ENCODE results near the gene DNAJC27. TPM values are rescaled to one million over a fixed set of nuclear protein-coding genes. Genes with fewer than 3 reads are reported as not detected.

DNAJC27 gene
- total RNA-seq, 2 donors from 2014 or later, result 6.2 to 6.5 TPM

GRCh38 chr2:24912523-24912922, 59.2 kb downstream of the DNAJC27 start:
- H3K27me3 Mint-ChIP-seq (ENCODE audit: insufficient read depth), result no peaks in the 10 kb centered on the region
- no peak for TF ChIP-seq CTCF (conservative IDR thresholded peaks at IDR 0.05)
- no peaks in the 10 kb centered on the region for H3K4me1 ChIP-seq (ENCODE audit: control insufficient read depth, insufficient read depth, low read length)
- peaks cover 3% of the 10 kb centered on the region for H3K36me3 ChIP-seq (ENCODE audit: control insufficient read depth, insufficient read depth, low read length)
- no peak overlapping the region for H3K9ac ChIP-seq (ENCODE audit: extremely low read depth, low read length, poor library complexity, severe bottlenecking)
- H3K4me1 Mint-ChIP-seq, result no peaks in the 10 kb centered on the region
- 93 to 97% methylated on average over 6 to 7 of the region's 7 CpGs for WGBS, 2 experiments (ENCODE audit: insufficient coverage in 1 of 2, insufficient read length in 1 of 2)
- no peak overlapping the region for H3K27ac ChIP-seq (ENCODE audit: low read depth, low read length)
- no peak for DNase-seq
- no peak overlapping the region for H3K27ac Mint-ChIP-seq
- no peaks in the 10 kb centered on the region for H3K27me3 ChIP-seq (ENCODE audit: control insufficient read depth, insufficient read depth, low read length, poor library complexity, severe bottlenecking)
- H3K9me3 ChIP-seq (ENCODE audit: control insufficient read depth, low read length), result peaks cover 4% of the 10 kb centered on the region
- peaks cover 17% of the 10 kb centered on the region for H3K36me3 Mint-ChIP-seq (ENCODE audit: low read depth)
- H3K9me3 Mint-ChIP-seq, result peaks cover 13% of the 10 kb centered on the region
- no peak overlapping the region for H3K4me3 Mint-ChIP-seq
- no peak overlapping the region for H3K4me3 ChIP-seq (ENCODE audit: low read length)

GRCh38 chr2:24910245-24910644, 61.5 kb downstream of the DNAJC27 start:
- Histone ChIP-seq H3K27me3 (ENCODE audit: control insufficient read depth, insufficient read depth, low read length, poor library complexity, severe bottlenecking) (no peaks in the 10 kb centered on the region), H3K9me3 (ENCODE audit: control insufficient read depth, low read length) (peaks cover 4% of the 10 kb centered on the region), H3K4me1 (ENCODE audit: control insufficient read depth, insufficient read depth, low read length) (no peaks in the 10 kb centered on the region), H3K9ac (ENCODE audit: extremely low read depth, low read length, poor library complexity, severe bottlenecking) (no peak overlapping the region), H3K4me3 (ENCODE audit: low read length) (no peak overlapping the region), H3K27ac (ENCODE audit: low read depth, low read length) (no peak overlapping the region), H3K36me3 (ENCODE audit: control insufficient read depth, insufficient read depth, low read length) (peaks cover 3% of the 10 kb centered on the region)
- no peak overlapping the region for H3K27ac Mint-ChIP-seq
- no peak overlapping the region for H3K4me3 Mint-ChIP-seq
- H3K27me3 Mint-ChIP-seq (ENCODE audit: insufficient read depth), result no peaks in the 10 kb centered on the region
- WGBS, 2 experiments (ENCODE audit: insufficient coverage in 1 of 2, insufficient read length in 1 of 2), result 94 to 100% methylated on average over 2 to 3 of the region's 3 CpGs
- peak; percentile 21 for DNase-seq
- H3K9me3 Mint-ChIP-seq, result peaks cover 13% of the 10 kb centered on the region
- H3K4me1 Mint-ChIP-seq, result no peaks in the 10 kb centered on the region
- H3K36me3 Mint-ChIP-seq (ENCODE audit: low read depth), result peaks cover 17% of the 10 kb centered on the region
- no peak for TF ChIP-seq CTCF (conservative IDR thresholded peaks at IDR 0.05)

- H3K27me3 ChIP-seq (ENCODE audit: control insufficient read depth, insufficient read depth, low read length, poor library complexity, severe bottlenecking), result no peaks in the 10 kb centered on the region
- Mint-ChIP-seq H3K36me3 (ENCODE audit: low read depth) (peaks cover 19% of the 10 kb centered on the region), H3K27me3 (ENCODE audit: insufficient read depth) (no peaks in the 10 kb centered on the region), H3K9me3 (peaks cover 13% of the 10 kb centered on the region), H3K27ac (no peak overlapping the region), H3K4me1 (no peaks in the 10 kb centered on the region), H3K4me3 (no peak overlapping the region)
- no peak for TF ChIP-seq CTCF (conservative IDR thresholded peaks at IDR 0.05)
- H3K36me3 ChIP-seq (ENCODE audit: control insufficient read depth, insufficient read depth, low read length), result peaks cover 3% of the 10 kb centered on the region
- DNase-seq, result no peak
- H3K27ac ChIP-seq (ENCODE audit: low read depth, low read length), result no peak overlapping the region
- no peak overlapping the region for H3K4me3 ChIP-seq (ENCODE audit: low read length)
- 87 to 92% methylated on average over 3 to 5 of the region's 5 CpGs for WGBS, 2 experiments (ENCODE audit: insufficient coverage in 1 of 2, insufficient read length in 1 of 2)
- no peak overlapping the region for H3K9ac ChIP-seq (ENCODE audit: extremely low read depth, low read length, poor library complexity, severe bottlenecking)
- peaks cover 4% of the 10 kb centered on the region for H3K9me3 ChIP-seq (ENCODE audit: control insufficient read depth, low read length)
- no peaks in the 10 kb centered on the region for H3K4me1 ChIP-seq (ENCODE audit: control insufficient read depth, insufficient read depth, low read length)
Observed at GRCh38 chr2:24909555-24910177, 62.1 kb downstream of the DNAJC27 start.
